GM12872 (cell line): ENCODE measurements around the gene MTMR4.

Experiments used
- TF ChIP-seq, protein P1 (sequence below): IDR thresholded peaks from 3 replicates; pipeline ENCODE4 v1.5.1; 2011; ENCODE audit warnings: low read depth, mild to moderate bottlenecking, low read length, moderate library complexity; ENCODE audit not compliant: insufficient read depth

MTMR4 gene

DNA sequence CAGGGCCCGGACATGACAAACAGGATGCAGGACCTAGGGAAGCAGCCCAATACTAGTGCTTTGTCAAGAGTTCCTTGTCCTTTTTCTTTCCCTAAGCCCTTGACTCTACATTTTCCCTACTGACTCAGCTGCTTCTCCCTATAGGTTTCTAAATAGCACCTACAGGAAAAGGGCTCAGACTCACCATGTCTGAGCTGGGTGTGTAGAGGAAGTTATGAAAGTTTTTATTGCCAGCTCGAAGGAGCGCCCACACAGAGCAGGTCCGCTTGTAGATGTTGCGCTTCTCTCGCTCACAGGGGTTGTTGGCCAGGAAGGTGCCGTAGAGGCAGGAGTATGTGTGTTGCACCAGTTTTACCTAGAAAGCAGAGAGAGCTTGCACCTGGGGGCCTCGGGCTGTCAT is 10.6 kb downstream of the MTMR4 start:
- TF ChIP-seq, protein P1, sequence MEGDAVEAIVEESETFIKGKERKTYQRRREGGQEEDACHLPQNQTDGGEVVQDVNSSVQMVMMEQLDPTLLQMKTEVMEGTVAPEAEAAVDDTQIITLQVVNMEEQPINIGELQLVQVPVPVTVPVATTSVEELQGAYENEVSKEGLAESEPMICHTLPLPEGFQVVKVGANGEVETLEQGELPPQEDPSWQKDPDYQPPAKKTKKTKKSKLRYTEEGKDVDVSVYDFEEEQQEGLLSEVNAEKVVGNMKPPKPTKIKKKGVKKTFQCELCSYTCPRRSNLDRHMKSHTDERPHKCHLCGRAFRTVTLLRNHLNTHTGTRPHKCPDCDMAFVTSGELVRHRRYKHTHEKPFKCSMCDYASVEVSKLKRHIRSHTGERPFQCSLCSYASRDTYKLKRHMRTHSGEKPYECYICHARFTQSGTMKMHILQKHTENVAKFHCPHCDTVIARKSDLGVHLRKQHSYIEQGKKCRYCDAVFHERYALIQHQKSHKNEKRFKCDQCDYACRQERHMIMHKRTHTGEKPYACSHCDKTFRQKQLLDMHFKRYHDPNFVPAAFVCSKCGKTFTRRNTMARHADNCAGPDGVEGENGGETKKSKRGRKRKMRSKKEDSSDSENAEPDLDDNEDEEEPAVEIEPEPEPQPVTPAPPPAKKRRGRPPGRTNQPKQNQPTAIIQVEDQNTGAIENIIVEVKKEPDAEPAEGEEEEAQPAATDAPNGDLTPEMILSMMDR = no peak

DNA sequence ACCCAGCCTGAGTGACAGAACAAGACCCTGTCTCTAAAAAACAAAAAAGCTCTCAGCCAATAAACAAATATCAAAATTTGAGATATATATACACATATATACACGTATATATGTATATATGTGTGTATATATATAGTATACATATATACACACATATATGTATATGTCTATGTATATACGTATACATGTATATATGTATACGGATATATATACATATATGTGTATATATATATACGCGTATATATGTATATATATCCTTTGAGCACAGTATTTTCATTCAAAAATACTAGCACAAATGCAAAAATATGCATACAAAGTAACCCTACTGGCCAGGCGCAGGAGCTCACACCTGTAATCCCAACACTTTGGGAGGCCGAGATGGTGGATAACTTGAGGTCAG is 13.0 kb downstream of the MTMR4 start:
- TF ChIP-seq, protein P1 = no peak

DNA sequence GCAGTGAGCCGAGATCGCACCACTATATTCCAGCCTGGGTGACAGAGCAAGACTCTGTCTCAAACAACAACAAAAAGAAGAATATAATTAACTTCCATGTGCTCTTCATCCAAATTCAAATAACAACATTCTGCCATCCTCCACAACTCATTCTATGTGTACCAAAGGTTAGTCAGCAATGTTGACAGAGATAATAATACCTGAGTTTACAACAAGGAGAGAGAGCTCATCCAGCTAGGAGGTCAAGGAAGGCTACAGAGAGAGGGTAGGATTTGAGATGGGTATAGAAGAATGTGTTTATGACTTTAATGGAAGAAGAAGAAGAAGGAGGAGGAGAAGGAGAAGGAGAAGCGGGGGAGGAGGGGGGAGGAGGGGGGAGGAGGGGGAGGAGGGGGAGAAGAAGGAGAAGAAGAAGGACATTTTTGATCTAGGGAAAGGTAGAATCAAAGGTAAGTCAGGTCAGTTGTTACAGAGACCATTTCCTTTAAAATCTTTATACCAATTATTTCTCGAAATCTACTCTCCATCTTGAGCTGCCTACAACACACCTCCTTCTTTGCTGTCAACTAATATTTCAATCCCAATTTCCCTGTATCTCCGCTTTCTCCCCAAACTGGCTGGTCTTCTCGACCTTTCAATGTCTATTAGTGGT is 16.1 kb downstream of the MTMR4 start:
- TF ChIP-seq, protein P1 = no peak

DNA sequence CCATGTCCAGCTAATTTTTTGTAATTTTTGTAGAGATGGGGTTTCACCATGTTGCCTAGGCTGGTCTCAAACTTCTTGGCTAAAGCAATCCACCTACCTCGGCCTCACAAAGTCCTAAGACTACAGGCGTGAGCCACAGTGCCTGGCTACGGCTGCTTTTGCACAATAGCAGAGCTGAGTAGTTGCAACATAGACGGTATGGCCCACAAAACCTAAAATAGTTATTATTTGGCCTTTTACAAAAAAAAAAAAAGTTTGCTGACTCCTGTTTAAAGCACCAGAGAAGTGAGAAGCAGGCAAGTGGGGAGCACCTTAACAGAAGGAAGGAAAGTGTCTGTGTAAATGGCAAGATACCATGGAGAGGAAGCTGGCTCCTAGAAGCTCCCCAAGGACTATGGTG is 20.9 kb downstream of the MTMR4 start:
- TF ChIP-seq, protein P1 = no peak

DNA sequence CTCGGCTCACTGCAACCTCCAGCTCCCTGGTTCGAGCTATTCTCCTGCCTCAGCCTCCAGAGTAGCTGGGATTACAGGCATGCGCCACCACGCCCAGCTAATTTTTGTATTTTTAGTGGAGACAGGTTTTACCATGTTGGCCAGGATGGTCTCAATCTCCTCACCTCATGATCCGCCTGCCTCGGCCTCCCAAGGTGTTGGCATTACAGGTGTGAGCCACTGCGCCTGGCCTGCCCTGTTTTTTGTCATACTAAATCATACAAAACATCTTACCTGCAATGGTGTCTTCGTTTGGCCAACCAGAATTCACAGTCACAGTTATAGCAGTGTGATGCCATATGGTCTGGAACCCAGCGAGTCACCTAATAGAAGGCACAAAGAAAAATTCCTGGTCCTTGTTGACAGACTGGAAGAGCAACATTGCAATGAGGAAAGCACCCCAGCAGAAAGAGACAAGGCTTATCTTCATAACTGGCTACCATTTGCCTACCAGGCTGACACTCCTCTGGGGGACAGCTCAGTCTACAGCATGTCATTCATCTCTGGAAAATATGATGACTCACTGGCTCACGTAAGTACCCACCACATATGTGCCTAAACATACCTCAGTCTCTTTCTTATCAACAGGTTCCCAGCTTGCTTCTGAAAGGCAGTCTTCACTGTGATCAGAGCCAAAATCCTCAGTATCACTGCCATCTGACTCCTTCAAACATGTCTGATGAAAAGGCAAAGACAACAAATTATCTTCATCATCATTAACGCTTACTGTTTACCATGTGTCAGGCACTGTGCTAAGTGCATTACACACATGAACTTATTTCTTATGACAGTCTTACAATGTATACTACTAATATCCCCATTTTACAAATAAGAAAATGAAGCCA is 22.0 kb downstream of the MTMR4 start:
- TF ChIP-seq, protein P1 = no peak

DNA sequence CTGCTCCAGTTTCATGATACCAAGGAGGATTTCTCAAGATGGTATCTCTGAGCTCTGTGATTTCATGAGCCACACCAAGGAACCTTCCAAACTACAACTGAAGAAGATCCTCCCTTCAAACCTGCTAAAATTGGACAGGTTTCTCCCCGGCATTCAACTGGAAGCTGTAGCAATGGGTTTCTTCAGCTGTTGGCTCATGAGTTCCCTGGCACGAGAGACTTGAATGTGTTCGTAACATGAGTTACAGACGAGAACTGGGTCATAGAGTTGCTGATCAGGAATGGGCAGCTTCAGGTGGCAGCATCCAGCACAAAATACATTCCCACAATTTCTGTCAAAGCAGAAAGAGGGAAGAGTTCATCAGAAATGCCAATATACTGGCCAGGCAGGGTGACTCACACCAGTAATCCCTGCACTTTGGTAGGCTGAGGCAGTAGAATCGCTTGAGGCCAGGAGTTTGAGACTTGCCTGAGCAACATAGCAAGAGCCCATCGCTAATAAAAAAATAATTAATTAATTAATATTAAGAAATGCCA is 22.9 kb downstream of the MTMR4 start:
- TF ChIP-seq, protein P1 = no peak

DNA sequence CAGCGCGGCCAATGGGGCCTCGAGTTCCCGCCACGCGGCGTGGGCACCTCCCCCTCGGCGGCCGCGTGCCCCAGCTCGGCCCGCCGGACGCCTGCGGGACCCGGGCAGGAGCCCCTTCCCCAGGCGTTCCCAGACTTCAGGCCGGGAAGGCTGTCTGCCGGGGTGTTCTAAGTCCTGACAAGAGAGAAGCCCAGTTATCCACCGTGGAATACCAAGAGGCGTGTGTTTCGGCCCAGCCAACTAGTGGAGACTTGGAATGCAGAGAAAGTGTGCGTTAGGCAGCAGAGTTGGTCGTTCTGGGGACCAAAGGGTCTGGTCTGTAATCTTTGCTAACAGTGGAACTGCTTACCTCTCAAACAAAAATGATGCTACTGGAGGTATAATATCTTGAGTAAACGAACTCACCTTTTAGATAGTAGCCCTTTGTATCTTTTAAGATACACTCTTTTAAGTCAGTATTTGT is 26.0 kb downstream of the MTMR4 start:
- TF ChIP-seq, protein P1 = no peak
